Measurements from ENCODE around the gene KRT75. TPM values are rescaled to one million over a fixed set of nuclear protein-coding genes. Genes with fewer than 3 reads are reported as not detected.

Gene KRT75
- total RNA-seq, 3 donors from 2014 or later (not counting 1 experiment from before 2014, with no cell fraction given) = not detected

- 91% methylated on average over 14 of the region's 14 CpGs for WGBS (ENCODE audit: insufficient coverage)
- H3K27ac Mint-ChIP-seq = no peak within 1 kb of the TSS
- H3K4me3 Mint-ChIP-seq = no peak within 1 kb of the TSS
- peaks cover 14 to 16% of the 10 kb centered on the region in 2 donors for H3K27me3 Mint-ChIP-seq (ENCODE audit: low read depth in 2 of 2)
- H3K36me3 ChIP-seq (ENCODE audit: control insufficient read depth, insufficient read depth, low read length) = no peaks in the 10 kb centered on the region
- H3K9me3 ChIP-seq (ENCODE audit: control insufficient read depth, insufficient read depth, low read length) = no peaks in the 10 kb centered on the region
- no peaks in the 10 kb centered on the region for H3K36me3 Mint-ChIP-seq
- no peak within 1 kb of the TSS for H3K4me3 ChIP-seq (ENCODE audit: low read length)
- H3K27ac ChIP-seq (ENCODE audit: low read length) = no peak within 1 kb of the TSS
- no peak for ATAC-seq
- intact Hi-C loops (cut with micrococcal nuclease) = no loop called here
- H3K4me1 ChIP-seq (ENCODE audit: control insufficient read depth, insufficient read depth, low read length) = no peaks in the 10 kb centered on the region
- H3K27me3 ChIP-seq (ENCODE audit: control insufficient read depth, insufficient read depth, low read length) = no peaks in the 10 kb centered on the region
- TF ChIP-seq CTCF (IDR thresholded peaks at IDR 0.05) = no peak
- H3K9me3 Mint-ChIP-seq = no peaks in the 10 kb centered on the region
- peaks cover 0 to 6% of the 10 kb centered on the region in 2 donors for H3K4me1 Mint-ChIP-seq
- DNase-seq = no peak
These were observed 28.2 kb downstream of the KRT75 start, which contains the start of gene KRT82 for GRCh38 chr12:52405922-52406385. TSS of gene KRT82 (minus strand) at chr12:52406335. CDS start at chr12:52406277, 58 bp downstream.

GRCh38 chr12:52404951-52405350 lies 29.2 kb downstream of the KRT75 start:
- Histone ChIP-seq H3K27ac (ENCODE audit: low read length) (no peak overlapping the region), H3K9me3 (ENCODE audit: control insufficient read depth, insufficient read depth, low read length) (no peaks in the 10 kb centered on the region), H3K4me3 (ENCODE audit: low read length) (no peak overlapping the region), H3K36me3 (ENCODE audit: control insufficient read depth, insufficient read depth, low read length) (no peaks in the 10 kb centered on the region), H3K27me3 (ENCODE audit: control insufficient read depth, insufficient read depth, low read length) (no peaks in the 10 kb centered on the region), H3K4me1 (ENCODE audit: control insufficient read depth, insufficient read depth, low read length) (no peaks in the 10 kb centered on the region)
- DNase-seq (no peak), ATAC-seq (no peak)
- no peaks in the 10 kb centered on the region for H3K36me3 Mint-ChIP-seq
- no peak for TF ChIP-seq CTCF (IDR thresholded peaks at IDR 0.05)
- peaks cover 0 to 6% of the 10 kb centered on the region in 2 donors for H3K4me1 Mint-ChIP-seq
- H3K27ac Mint-ChIP-seq = no peak overlapping the region
- H3K27me3 Mint-ChIP-seq (ENCODE audit: low read depth in 2 of 2) = peaks cover 14 to 16% of the 10 kb centered on the region in 2 donors
- WGBS (ENCODE audit: insufficient coverage) = 80% methylated on average over 3 of the region's 3 CpGs
- H3K4me3 Mint-ChIP-seq = no peak overlapping the region
- intact Hi-C loops (cut with micrococcal nuclease) = no loop called here
- no peaks in the 10 kb centered on the region for H3K9me3 Mint-ChIP-seq

- Mint-ChIP-seq H3K4me3 (no peak overlapping the region), H3K9me3 (no peaks in the 10 kb centered on the region), H3K36me3 (no peaks in the 10 kb centered on the region), H3K27ac (no peak overlapping the region), H3K27me3 (ENCODE audit: low read depth in 2 of 2) (peaks cover 13 to 21% of the 10 kb centered on the region in 2 donors), H3K4me1 (peaks cover 0 to 6% of the 10 kb centered on the region in 2 donors)
- no peak overlapping the region for H3K27ac ChIP-seq (ENCODE audit: low read length)
- TF ChIP-seq CTCF (IDR thresholded peaks at IDR 0.05) = no peak
- intact Hi-C loops (cut with micrococcal nuclease) = no loop called here
- H3K9me3 ChIP-seq (ENCODE audit: control insufficient read depth, insufficient read depth, low read length) = no peaks in the 10 kb centered on the region
- WGBS (ENCODE audit: insufficient coverage) = 92% methylated on average over 9 of the region's 9 CpGs
- no peaks in the 10 kb centered on the region for H3K27me3 ChIP-seq (ENCODE audit: control insufficient read depth, insufficient read depth, low read length)
- ATAC-seq = no peak
- no peak for DNase-seq
- H3K4me1 ChIP-seq (ENCODE audit: control insufficient read depth, insufficient read depth, low read length) = no peaks in the 10 kb centered on the region
- H3K36me3 ChIP-seq (ENCODE audit: control insufficient read depth, insufficient read depth, low read length) = no peaks in the 10 kb centered on the region
- no peak overlapping the region for H3K4me3 ChIP-seq (ENCODE audit: low read length)
These were observed 30.6 kb downstream of the KRT75 start for GRCh38 chr12:52403561-52403960.

All from natural killer cell (primary cell).